Measurements from ENCODE around the gene ST6GALNAC1. TPM values are rescaled to one million over a fixed set of nuclear protein-coding genes. Genes with fewer than 3 reads are reported as not detected.

The ST6GALNAC1 gene
- total RNA-seq, 1 experiment from 2014 or later = not detected

GRCh38 chr17:76667786-76668453 is 24.4 kb upstream of the ST6GALNAC1 start (continued):
- TF ChIP-seq EZH2 (IDR thresholded peaks at IDR 0.05) = no peak
- no peak for TF ChIP-seq ZFX (IDR thresholded peaks at IDR 0.05)
- TF ChIP-seq SRF (IDR thresholded peaks at IDR 0.05; ENCODE audit: low read depth) = no peak
- TF ChIP-seq POLR2A (IDR thresholded peaks at IDR 0.05; ENCODE audit: borderline replicate concordance, extremely low read depth, insufficient read depth, insufficient read length) = no peak
- no peak for TF ChIP-seq YY1 (IDR thresholded peaks at IDR 0.05; ENCODE audit: extremely low read depth, insufficient replicate concordance, low read depth, low read length)

GRCh38 chr17:76667491-76667755 is 23.9 kb upstream of the ST6GALNAC1 start:
- H3K9me3 ChIP-seq (ENCODE audit: control insufficient read depth in 1 of 2, insufficient read depth in 1 of 2, low read depth in 1 of 2, low read length in 2 of 2) = no peaks in the 10 kb centered on the region
- no peaks in the 10 kb centered on the region; a peak in 1 of 4 replicates for H3K36me3 ChIP-seq (ENCODE audit: control insufficient read depth in 1 of 2, insufficient read depth in 2 of 2, low read length in 2 of 2)
- H3K79me2 ChIP-seq (ENCODE audit: insufficient read depth, low read length) = no peaks in the 10 kb centered on the region
- H3K4me2 ChIP-seq (ENCODE audit: low read length) = no peak overlapping the region
- intact Hi-C loops (cut with micrococcal nuclease) = no loop called here
- no peak overlapping the region for H3K9ac ChIP-seq (ENCODE audit: low read length)
- RAD21 ChIA-PET (ENCODE audit: low non-redundant PET in 1 of 2, low total read pairs in 2 of 2, uncharacterized antibody in 2 of 2, unreplicated experiment in 2 of 2) = no interaction called here
- ATAC-seq (no peak), DNase-seq (ENCODE audit: low read depth, low spot score) (no peak)
- POLR2A ChIA-PET = no interaction called here
- TF ChIP-seq MAX (IDR thresholded peaks at IDR 0.05) (no peak), EZH2phosphoT487 (IDR thresholded peaks at IDR 0.05; ENCODE audit: borderline replicate concordance) (no peak), ZNF274 (IDR thresholded peaks at IDR 0.05; ENCODE audit: low read depth, low read length) (no peak), EGR1 (IDR thresholded peaks at IDR 0.05; ENCODE audit: low read depth) (no peak), SP1 (IDR thresholded peaks at IDR 0.05; ENCODE audit: low read depth) (no peak), FOSL1 (IDR thresholded peaks at IDR 0.05; ENCODE audit: low read depth) (no peak)
- no TSS peak for BruUV-seq (replicated peaks)
- H4K20me1 ChIP-seq (ENCODE audit: insufficient read depth) = no peaks in the 10 kb centered on the region
- CTCF ChIA-PET = interaction anchor here (1.1 to 1.8 kb wide), 3 partner anchors 14 to 144 kb away, joined by 3 to 6 read pairs (median 5); no protein-coding TSS in a partner anchor
- H2AFZ ChIP-seq (ENCODE audit: low read depth, low read length, poor library complexity, severe bottlenecking) = no peak overlapping the region
- H3K4me3 ChIP-seq (replicated peaks in 1 of 2; ENCODE audit: low read depth in 1 of 2, low read length in 2 of 2) = no peak overlapping the region
- H3K27me3 ChIP-seq (ENCODE audit: insufficient read depth, low read length) = no peaks in the 10 kb centered on the region
- peaks cover 16 to 18% of the 10 kb centered on the region in 2 experiments for H3K4me1 ChIP-seq (ENCODE audit: control insufficient read depth in 1 of 2, insufficient read depth in 2 of 2, low read length in 2 of 2)
- H3K27ac ChIP-seq (ENCODE audit: low read depth, low read length) = no peak overlapping the region
- no peaks in the 10 kb centered on the region for H3K9me2 ChIP-seq (ENCODE audit: insufficient read depth)

Data from HCT116 (cell line).